ENCODE data around the gene PDE10A.

The PDE10A gene

DNA sequence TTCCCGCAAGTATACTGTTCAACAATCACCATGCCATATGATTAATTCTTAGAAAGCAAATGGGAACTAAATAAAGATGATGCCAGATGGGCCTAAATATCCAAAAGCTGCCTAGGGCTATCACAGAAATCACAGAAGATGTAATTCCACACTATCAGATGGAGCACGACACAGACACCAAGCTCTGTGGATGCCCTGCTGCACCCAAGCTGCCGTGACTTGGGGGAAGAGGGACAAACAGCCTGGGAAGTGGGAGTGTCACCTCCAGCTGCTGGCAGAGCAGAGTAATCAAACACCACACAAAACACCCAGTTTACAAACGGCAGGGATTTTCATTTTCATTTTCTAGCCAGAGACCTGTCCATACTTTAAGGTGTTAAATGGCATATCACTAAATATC, 35.7 kb downstream of the PDE10A start:
- TF ChIP-seq ZNF70 (CRISPR knock-in tag; IDR thresholded peaks at IDR 0.05) (no peak), CSDC2 (CRISPR knock-in tag; IDR thresholded peaks at IDR 0.05) (no peak), SNAI2 (CRISPR knock-in tag; IDR thresholded peaks at IDR 0.05) (no peak), ZNF8 (CRISPR knock-in tag; IDR thresholded peaks at IDR 0.05) (no peak), GLIS3 (CRISPR knock-in tag; IDR thresholded peaks at IDR 0.05) (no peak), RARB (CRISPR knock-in tag; IDR thresholded peaks at IDR 0.05) (no peak), TCF4 (CRISPR knock-in tag; IDR thresholded peaks at IDR 0.05; ENCODE audit: borderline replicate concordance) (no peak), TOX (CRISPR knock-in tag; IDR thresholded peaks at IDR 0.05; ENCODE audit: borderline replicate concordance) (no peak), PATZ1 (CRISPR knock-in tag; IDR thresholded peaks at IDR 0.05; ENCODE audit: borderline replicate concordance) (no peak), ISL1 (CRISPR knock-in tag; IDR thresholded peaks at IDR 0.05) (no peak), ESRRG (CRISPR knock-in tag; IDR thresholded peaks at IDR 0.05) (no peak), ZFP30 (CRISPR knock-in tag; IDR thresholded peaks at IDR 0.05) (no peak), TSHZ2 (CRISPR knock-in tag; IDR thresholded peaks at IDR 0.05) (no peak), BACH2 (CRISPR knock-in tag; IDR thresholded peaks at IDR 0.05; ENCODE audit: borderline replicate concordance) (no peak)
- TF ChIP-seq, protein P1, sequence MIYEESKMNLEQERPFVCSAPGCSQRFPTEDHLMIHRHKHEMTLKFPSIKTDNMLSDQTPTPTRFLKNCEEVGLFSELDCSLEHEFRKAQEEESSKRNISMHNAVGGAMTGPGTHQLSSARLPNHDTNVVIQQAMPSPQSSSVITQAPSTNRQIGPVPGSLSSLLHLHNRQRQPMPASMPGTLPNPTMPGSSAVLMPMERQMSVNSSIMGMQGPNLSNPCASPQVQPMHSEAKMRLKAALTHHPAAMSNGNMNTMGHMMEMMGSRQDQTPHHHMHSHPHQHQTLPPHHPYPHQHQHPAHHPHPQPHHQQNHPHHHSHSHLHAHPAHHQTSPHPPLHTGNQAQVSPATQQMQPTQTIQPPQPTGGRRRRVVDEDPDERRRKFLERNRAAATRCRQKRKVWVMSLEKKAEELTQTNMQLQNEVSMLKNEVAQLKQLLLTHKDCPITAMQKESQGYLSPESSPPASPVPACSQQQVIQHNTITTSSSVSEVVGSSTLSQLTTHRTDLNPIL (CRISPR knock-in tag; IDR thresholded peaks at IDR 0.05; ENCODE audit: low read depth), result no peak
- ATAC-seq, result no peak

DNA sequence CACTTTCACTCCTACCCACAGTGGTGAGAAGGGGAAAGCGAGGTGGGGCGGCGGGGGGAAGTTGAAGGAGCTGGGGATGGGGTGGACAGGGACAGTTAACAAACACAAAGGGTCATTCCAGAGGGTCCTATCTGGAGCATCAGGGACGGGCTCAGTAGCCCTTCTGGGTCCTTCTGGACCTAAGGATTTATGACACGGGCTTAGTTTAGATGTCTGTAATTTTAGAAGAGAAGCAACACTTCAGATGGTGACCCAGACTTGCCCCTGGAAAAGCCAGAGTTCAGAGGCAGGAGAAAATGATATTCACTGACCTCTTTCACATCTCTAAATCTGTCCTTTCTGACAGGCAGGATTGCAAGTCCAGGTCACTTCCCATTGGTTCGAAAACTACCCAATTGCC, 36.3 kb downstream of the PDE10A start:
- ATAC-seq, result no peak
- no peak for TF ChIP-seq PPARA (CRISPR knock-in tag; IDR thresholded peaks at IDR 0.05; ENCODE audit: borderline replicate concordance)
- TF ChIP-seq RARB (CRISPR knock-in tag; IDR thresholded peaks at IDR 0.05), result no peak
- no peak for TF ChIP-seq ZNF70 (CRISPR knock-in tag; IDR thresholded peaks at IDR 0.05)
- no peak for TF ChIP-seq SNAI2 (CRISPR knock-in tag; IDR thresholded peaks at IDR 0.05)
- no peak for TF ChIP-seq TCF4 (CRISPR knock-in tag; IDR thresholded peaks at IDR 0.05; ENCODE audit: borderline replicate concordance)
- no peak for TF ChIP-seq ISL1 (CRISPR knock-in tag; IDR thresholded peaks at IDR 0.05)
- no peak for TF ChIP-seq CSRNP3 (CRISPR knock-in tag; IDR thresholded peaks at IDR 0.05)
- TF ChIP-seq ZFP3 (CRISPR knock-in tag; IDR thresholded peaks at IDR 0.05), result no peak
- TF ChIP-seq ZNF565 (CRISPR knock-in tag; conservative IDR thresholded peaks at IDR 0.05; ENCODE audit: low read depth), result no peak
- no peak for TF ChIP-seq CSDC2 (CRISPR knock-in tag; IDR thresholded peaks at IDR 0.05)
- no peak for TF ChIP-seq ARNTL (CRISPR knock-in tag; IDR thresholded peaks at IDR 0.05; ENCODE audit: borderline replicate concordance, low read depth)
- TF ChIP-seq, protein P2, sequence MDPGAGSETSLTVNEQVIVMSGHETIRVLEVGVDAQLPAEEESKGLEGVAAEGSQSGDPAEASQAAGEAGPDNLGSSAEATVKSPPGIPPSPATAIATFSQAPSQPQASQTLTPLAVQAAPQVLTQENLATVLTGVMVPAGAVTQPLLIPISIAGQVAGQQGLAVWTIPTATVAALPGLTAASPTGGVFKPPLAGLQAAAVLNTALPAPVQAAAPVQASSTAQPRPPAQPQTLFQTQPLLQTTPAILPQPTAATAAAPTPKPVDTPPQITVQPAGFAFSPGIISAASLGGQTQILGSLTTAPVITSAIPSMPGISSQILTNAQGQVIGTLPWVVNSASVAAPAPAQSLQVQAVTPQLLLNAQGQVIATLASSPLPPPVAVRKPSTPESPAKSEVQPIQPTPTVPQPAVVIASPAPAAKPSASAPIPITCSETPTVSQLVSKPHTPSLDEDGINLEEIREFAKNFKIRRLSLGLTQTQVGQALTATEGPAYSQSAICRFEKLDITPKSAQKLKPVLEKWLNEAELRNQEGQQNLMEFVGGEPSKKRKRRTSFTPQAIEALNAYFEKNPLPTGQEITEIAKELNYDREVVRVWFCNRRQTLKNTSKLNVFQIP (CRISPR knock-in tag; IDR thresholded peaks at IDR 0.05; ENCODE audit: borderline replicate concordance, low read depth), result no peak
- no peak for TF ChIP-seq ZFP30 (CRISPR knock-in tag; IDR thresholded peaks at IDR 0.05)
- no peak for TF ChIP-seq ESRRG (CRISPR knock-in tag; IDR thresholded peaks at IDR 0.05)
- no peak for TF ChIP-seq OSR1 (CRISPR knock-in tag; IDR thresholded peaks at IDR 0.05)
- TF ChIP-seq ZNF8 (CRISPR knock-in tag; IDR thresholded peaks at IDR 0.05), result no peak
- no peak for TF ChIP-seq PATZ1 (CRISPR knock-in tag; IDR thresholded peaks at IDR 0.05; ENCODE audit: borderline replicate concordance)
- no peak for TF ChIP-seq BACH2 (CRISPR knock-in tag; IDR thresholded peaks at IDR 0.05; ENCODE audit: borderline replicate concordance)
- TF ChIP-seq ZC3H10 (CRISPR knock-in tag; IDR thresholded peaks at IDR 0.05), result no peak

All from SK-N-SH treated with all-trans-retinoic acid at 6 μM for 48 hours (cell line).